ENCODE measurements around the gene SMG6.

Gene SMG6

GRCh38 chr17:2174014-2174413 lies 129.6 kb downstream of the SMG6 start:
- Histone ChIP-seq H3K27me3 (ENCODE audit: low read depth, low read length) (no peaks in the 10 kb centered on the region), H3K4me3 (ENCODE audit: low read length) (no peak overlapping the region), H3K9me3 (ENCODE audit: insufficient read depth, low read length) (no peaks in the 10 kb centered on the region), H3K27ac (ENCODE audit: low read length) (no peak overlapping the region), H3K4me2 (ENCODE audit: low read length) (no peak overlapping the region), H3K36me3 (replicated peaks; ENCODE audit: low read depth, low read length) (no peaks in the 10 kb centered on the region), H3K79me2 (ENCODE audit: low read length) (no peaks in the 10 kb centered on the region), H3K9ac (ENCODE audit: low read length) (no peak overlapping the region), H3K4me1 (ENCODE audit: low read length) (no peaks in the 10 kb centered on the region), H2AFZ (ENCODE audit: low read depth, low read length) (no peak overlapping the region), H4K20me1 (ENCODE audit: insufficient read depth, low read length) (0 out of 2 replicates have a peak, but pooled peaks cover 3% of the 10 kb centered on the region)
- TF ChIP-seq CTCF (IDR thresholded peaks at IDR 0.05; ENCODE audit: low read depth, low read length), result no peak

- TF ChIP-seq CTCF (IDR thresholded peaks at IDR 0.05; ENCODE audit: low read depth, low read length) (no peak), EZH2phosphoT487 (IDR thresholded peaks at IDR 0.05; ENCODE audit: low read depth) (no peak)
- H3K36me3 ChIP-seq (replicated peaks; ENCODE audit: low read depth, low read length), result no peaks in the 10 kb centered on the region
- no peaks in the 10 kb centered on the region for H3K9me3 ChIP-seq (ENCODE audit: insufficient read depth, low read length)
- 0 out of 2 replicates have a peak, but pooled peaks cover 3% of the 10 kb centered on the region for H4K20me1 ChIP-seq (ENCODE audit: insufficient read depth, low read length)
- H3K27ac ChIP-seq (ENCODE audit: low read length), result no peak overlapping the region
- H3K4me2 ChIP-seq (ENCODE audit: low read length), result no peak overlapping the region
- H3K79me2 ChIP-seq (ENCODE audit: low read length), result no peaks in the 10 kb centered on the region
- H3K9ac ChIP-seq (ENCODE audit: low read length), result no peak overlapping the region
- H2AFZ ChIP-seq (ENCODE audit: low read depth, low read length), result no peak overlapping the region
- H3K27me3 ChIP-seq (ENCODE audit: low read depth, low read length), result no peaks in the 10 kb centered on the region
- no peaks in the 10 kb centered on the region for H3K4me1 ChIP-seq (ENCODE audit: low read length)
- no peak overlapping the region for H3K4me3 ChIP-seq (ENCODE audit: low read length)
These were observed 130.6 kb downstream of the SMG6 start for GRCh38 chr17:2172999-2173398.

- H3K27me3 ChIP-seq (ENCODE audit: low read depth, low read length), result no peaks in the 10 kb centered on the region
- H3K79me2 ChIP-seq (ENCODE audit: low read length), result no peaks in the 10 kb centered on the region
- H2AFZ ChIP-seq (ENCODE audit: low read depth, low read length), result no peak overlapping the region
- 0 out of 2 replicates have a peak, but pooled peaks cover 3% of the 10 kb centered on the region for H4K20me1 ChIP-seq (ENCODE audit: insufficient read depth, low read length)
- TF ChIP-seq CTCF (IDR thresholded peaks at IDR 0.05; ENCODE audit: low read depth, low read length), result no peak
- TF ChIP-seq EZH2phosphoT487 (IDR thresholded peaks at IDR 0.05; ENCODE audit: low read depth), result no peak
- no peaks in the 10 kb centered on the region for H3K4me1 ChIP-seq (ENCODE audit: low read length)
- H3K9me3 ChIP-seq (ENCODE audit: insufficient read depth, low read length), result no peaks in the 10 kb centered on the region
- no peak overlapping the region for H3K4me2 ChIP-seq (ENCODE audit: low read length)
- no peak overlapping the region for H3K27ac ChIP-seq (ENCODE audit: low read length)
- no peaks in the 10 kb centered on the region for H3K36me3 ChIP-seq (replicated peaks; ENCODE audit: low read depth, low read length)
- no peak overlapping the region for H3K9ac ChIP-seq (ENCODE audit: low read length)
- no peak overlapping the region for H3K4me3 ChIP-seq (ENCODE audit: low read length)
These were observed 131.3 kb downstream of the SMG6 start for GRCh38 chr17:2172077-2172851.

GRCh38 chr17:2171702-2172076 lies 131.9 kb downstream of the SMG6 start:
- H2AFZ ChIP-seq (ENCODE audit: low read depth, low read length), result no peak overlapping the region
- no peaks in the 10 kb centered on the region for H3K79me2 ChIP-seq (ENCODE audit: low read length)
- H4K20me1 ChIP-seq (ENCODE audit: insufficient read depth, low read length), result 0 out of 2 replicates have a peak, but pooled peaks cover 3% of the 10 kb centered on the region
- no peaks in the 10 kb centered on the region for H3K4me1 ChIP-seq (ENCODE audit: low read length)
- H3K27ac ChIP-seq (ENCODE audit: low read length), result no peak overlapping the region
- H3K27me3 ChIP-seq (ENCODE audit: low read depth, low read length), result no peaks in the 10 kb centered on the region
- H3K4me3 ChIP-seq (ENCODE audit: low read length), result no peak overlapping the region
- no peak overlapping the region for H3K4me2 ChIP-seq (ENCODE audit: low read length)
- H3K9ac ChIP-seq (ENCODE audit: low read length), result no peak overlapping the region
- no peaks in the 10 kb centered on the region for H3K9me3 ChIP-seq (ENCODE audit: insufficient read depth, low read length)
- H3K36me3 ChIP-seq (replicated peaks; ENCODE audit: low read depth, low read length), result no peaks in the 10 kb centered on the region
- no peak for TF ChIP-seq EZH2phosphoT487 (IDR thresholded peaks at IDR 0.05; ENCODE audit: low read depth)
- no peak for TF ChIP-seq CTCF (IDR thresholded peaks at IDR 0.05; ENCODE audit: low read depth, low read length)
